Panc1 (cell line): ENCODE measurements around the gene PRRX1. TPM values are rescaled to one million over a fixed set of nuclear protein-coding genes. Genes with fewer than 3 reads are reported as not detected.

Experiments
- ATAC-seq: fragments of 200-7000 bp; cut with Tn5 transposase; 2 replicates; pipeline ENCODE4 v1.9.1; 2020; ENCODE audit warnings: mild to moderate bottlenecking, moderate library complexity
- BruUV-seq: library from RNA; stranded (reverse); fragments of 400-500 nt; replicated peaks from 2 replicates; lab custom pipeline; 2021; lab: Mats Ljungman, UMichigan
- CTCF ChIA-PET: fragments of 300-600 bp; sonication (Branson Sonifier 250); formaldehyde crosslinking; loops from one replicate; lab custom pipeline; 2022; ENCODE audit warnings: antibody characterized with exemption; lab: Charles Lee
- POLR2A ChIA-PET: fragments of 300-600 bp; sonication (Branson Sonifier 250); formaldehyde crosslinking; loops from one replicate; lab custom pipeline; 2022; ENCODE audit warnings: antibody characterized with exemption; lab: Charles Lee
- DNase-seq: peaks from one replicate; pipeline ENCODE4 v3.0.0-alpha.2; 2010; ENCODE audit warnings: low read depth, low spot score
- H3K27ac ChIP-seq: 2 replicates; pipeline ENCODE4 v1.5.1; 2011; ENCODE audit warnings: mild to moderate bottlenecking, low read length, inconsistent platforms
- H3K27me3 ChIP-seq: fragments of 200-500 bp; sonication (Bioruptor generic); 2 replicates; pipeline ENCODE4 v1.6.0; 2014; ENCODE audit warnings: low read length, inconsistent platforms; ENCODE audit not compliant: control insufficient read depth, insufficient read depth
- H3K36me3 ChIP-seq: fragments of 200-500 bp; sonication (Bioruptor generic); 2 replicates; pipeline ENCODE4 v1.5.1; 2014; ENCODE audit warnings: inconsistent platforms, mild to moderate bottlenecking, low read length, moderate library complexity; ENCODE audit not compliant: control insufficient read depth, insufficient read depth
- H3K4me1 ChIP-seq: 2 replicates; pipeline ENCODE4 v1.5.1; 2011; ENCODE audit warnings: inconsistent platforms, mild to moderate bottlenecking, low read length, moderate library complexity; ENCODE audit not compliant: control insufficient read depth, insufficient read depth
- H3K4me3 ChIP-seq, 2 experiments: 2 replicates each; pipeline ENCODE4 v1.5.1; 2011 to 2012; ENCODE audit warnings: low read depth in 2 of 2, low read length in 2 of 2, mild to moderate bottlenecking in 2 of 2, inconsistent platforms in 1 of 2, moderate library complexity in 1 of 2
- H3K9me3 ChIP-seq: fragments of 200-500 bp; sonication (Bioruptor generic); 2 replicates; pipeline ENCODE4 v1.5.1; 2014; ENCODE audit warnings: low read depth, mild to moderate bottlenecking, inconsistent platforms, low read length, moderate library complexity; ENCODE audit not compliant: control insufficient read depth, insufficient read depth
- CTCF ChIP-seq: fragments of 450-650 bp; IDR thresholded peaks from 2 replicates; pipeline ENCODE4 v1.5.1; 2017; ENCODE audit warnings: mild to moderate bottlenecking
- POLR2AphosphoS5 ChIP-seq: IDR thresholded peaks from 2 replicates; pipeline ENCODE4 v1.6.1; 2012; ENCODE audit warnings: mild to moderate bottlenecking, low read depth, low read length, moderate library complexity
- REST ChIP-seq, 2 experiments: IDR thresholded peaks; 2 replicates each; pipeline ENCODE4 v1.6.1; 2011 to 2012; ENCODE audit warnings: low read depth in 2 of 2, control low read depth in 1 of 2, low read length in 1 of 2, mild to moderate bottlenecking in 1 of 2, moderate library complexity in 1 of 2; ENCODE audit not compliant: insufficient read depth in 1 of 2
- SIN3A ChIP-seq: IDR thresholded peaks from 2 replicates; pipeline ENCODE4 v1.6.1; 2012; ENCODE audit warnings: low read depth, mild to moderate bottlenecking, low read length, moderate library complexity, borderline replicate concordance; ENCODE audit not compliant: insufficient read depth
- TCF7L2 ChIP-seq: IDR thresholded peaks from 2 replicates; pipeline ENCODE4 v1.6.1; 2011; ENCODE audit warnings: mild to moderate bottlenecking, low read depth, low read length, inconsistent platforms
- in situ Hi-C: cut with HindIII; loops from 2 replicates; pipeline ENCODE4 v1.10.0; 2016; ENCODE audit warnings: low sequenced_read_pairs, low pct_unique_long_range_greater_than_20kb
- intact Hi-C: fragments of 100-400 bp; cut with micrococcal nuclease; formaldehyde crosslinking; loops from one replicate; pipeline ENCODE4 v1.10.0; 2022; ENCODE audit not compliant: unreplicated experiment
- total RNA-seq: library from RNA; stranded (reverse); gene quantifications from one replicate; pipeline ENCODE4 v1.2.1, GENCODE V29; 2021; ENCODE audit not compliant: unreplicated experiment

Gene PRRX1
- total RNA-seq, 1 experiment from 2014 or later, result 0.69 TPM

- H3K27ac ChIP-seq, result no peak overlapping the region
- H3K9me3 ChIP-seq, result no peaks in the 10 kb centered on the region
- BruUV-seq, result no TSS peak
- ATAC-seq (no peak), DNase-seq (no peak)
- CTCF ChIA-PET, result no interaction called here
- no peaks in the 10 kb centered on the region; the same call in 1 of the 2 replicates for H3K27me3 ChIP-seq
- POLR2A ChIA-PET, result no interaction called here
- no peak overlapping the region for H3K4me3 ChIP-seq
- intact Hi-C loops (no loop called here), in situ Hi-C loops (no loop called here)
- TF ChIP-seq POLR2AphosphoS5, result no peak
- TF ChIP-seq REST (IDR thresholded peaks at IDR 0.05; ENCODE audit: insufficient read depth in 1 of 2, low read depth in 2 of 2, low read length in 1 of 2), result no peak
- no peak for TF ChIP-seq CTCF
- TF ChIP-seq SIN3A, result no peak
- no peak for TF ChIP-seq TCF7L2
- H3K36me3 ChIP-seq, result no peaks in the 10 kb centered on the region
- H3K4me1 ChIP-seq, result no peaks in the 10 kb centered on the region
Observed at GRCh38 chr1:170732252-170732588, 68.3 kb downstream of the PRRX1 start.

GRCh38 chr1:170734412-170735175, 70.7 kb downstream of the PRRX1 start:
- BruUV-seq, result no TSS peak
- in situ Hi-C loops (no loop called here), intact Hi-C loops (no loop called here)
- H3K27ac ChIP-seq, result no peak overlapping the region
- H3K4me3 ChIP-seq, result no peak overlapping the region
- H3K27me3 ChIP-seq, result no peaks in the 10 kb centered on the region; the same call in 1 of the 2 replicates
- ATAC-seq (no peak), DNase-seq (no peak)
- H3K4me1 ChIP-seq, result no peaks in the 10 kb centered on the region
- POLR2A ChIA-PET, result no interaction called here
- H3K9me3 ChIP-seq, result no peaks in the 10 kb centered on the region
- CTCF ChIA-PET, result no interaction called here
- H3K36me3 ChIP-seq, result no peaks in the 10 kb centered on the region
- TF ChIP-seq SIN3A (no peak), TCF7L2 (no peak), CTCF (no peak), REST (IDR thresholded peaks at IDR 0.05; ENCODE audit: insufficient read depth in 1 of 2, low read depth in 2 of 2, low read length in 1 of 2) (no peak), POLR2AphosphoS5 (no peak)
